ENCODE measurements around the gene KIF20B.
"Not testable (repeated sequence)": the region's sequence is repeated elsewhere in the genome, so short reads cannot be mapped to it uniquely, and the experiment has no call there.

The KIF20B gene

GRCh38 chr10:89789188-89789877 is 87.9 kb downstream of the KIF20B start:
- DNase-seq: no peak

- DNase-seq: no peak
Observed at GRCh38 chr10:89792187-89792586, 90.8 kb downstream of the KIF20B start.

- peak; percentile 70 for DNase-seq
Observed at GRCh38 chr10:89793649-89794254, 92.4 kb downstream of the KIF20B start.

- DNase-seq: no peak
Observed at GRCh38 chr10:89795840-89796239, 94.5 kb downstream of the KIF20B start.

- DNase-seq: no peak
Observed at GRCh38 chr10:89798092-89798491, 96.7 kb downstream of the KIF20B start.

GRCh38 chr10:89799573-89799972 is 98.2 kb downstream of the KIF20B start:
- no peak for DNase-seq

GRCh38 chr10:89805599-89806013 is 104.2 kb downstream of the KIF20B start:
- DNase-seq: no peak

GRCh38 chr10:89808842-89809241 is 107.5 kb downstream of the KIF20B start:
- peak; percentile 54 for DNase-seq

- no peak for DNase-seq
Observed at GRCh38 chr10:89809766-89810165, 108.4 kb downstream of the KIF20B start.

GRCh38 chr10:89810908-89811525 is 109.6 kb downstream of the KIF20B start:
- no peak for DNase-seq

- no peak for DNase-seq
Observed at GRCh38 chr10:89813546-89813945, 112.2 kb downstream of the KIF20B start.

GRCh38 chr10:89814278-89814677 is 112.9 kb downstream of the KIF20B start:
- DNase-seq: no peak

- DNase-seq: no peak
Observed at GRCh38 chr10:89815049-89815853, 113.9 kb downstream of the KIF20B start.

GRCh38 chr10:89819008-89819407 is 117.6 kb downstream of the KIF20B start:
- DNase-seq: not testable (repeated sequence)

All from MV-4-11 (cell line).